Stimulated activated CD4-positive, alpha-beta T cell treated with anti-CD3 and anti-CD28 coated beads, TNF-alpha, amount 100 ng/mL, for 24 hours (primary cell): ENCODE measurements around the gene MYLK4.

Experiments used
- DNase-seq, 3 experiments: peaks; one replicate each; pipeline ENCODE4 v3.0.0-alpha.2; 2020; ENCODE audit warnings: low read depth in 3 of 3

The MYLK4 gene

DNA sequence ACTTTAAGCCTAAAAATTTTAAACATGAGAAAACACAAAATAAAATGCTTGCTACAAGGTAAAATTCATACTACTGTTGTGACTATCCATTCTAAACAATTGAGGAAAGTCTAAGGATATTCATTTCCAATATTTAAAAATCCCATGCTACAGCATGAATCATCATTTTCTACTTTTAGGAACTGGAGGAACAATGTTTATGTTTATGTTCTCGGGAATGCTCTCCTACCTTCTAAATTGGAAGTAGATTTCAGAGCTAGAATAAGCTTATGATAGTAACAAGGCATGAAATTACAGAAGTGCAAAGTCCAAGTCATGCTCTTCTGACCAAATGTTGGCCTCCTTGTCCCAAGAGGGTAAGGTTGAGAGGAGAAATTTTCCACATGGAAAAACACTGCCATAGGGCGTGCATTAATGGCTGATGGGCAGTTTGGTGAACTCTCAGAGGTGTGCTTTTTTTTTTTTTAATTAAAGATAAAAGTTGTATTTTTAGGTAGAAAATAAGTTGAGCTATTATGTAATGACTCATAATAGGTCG is 6.0 kb upstream of the MYLK4 start:
- no peak for DNase-seq

DNA sequence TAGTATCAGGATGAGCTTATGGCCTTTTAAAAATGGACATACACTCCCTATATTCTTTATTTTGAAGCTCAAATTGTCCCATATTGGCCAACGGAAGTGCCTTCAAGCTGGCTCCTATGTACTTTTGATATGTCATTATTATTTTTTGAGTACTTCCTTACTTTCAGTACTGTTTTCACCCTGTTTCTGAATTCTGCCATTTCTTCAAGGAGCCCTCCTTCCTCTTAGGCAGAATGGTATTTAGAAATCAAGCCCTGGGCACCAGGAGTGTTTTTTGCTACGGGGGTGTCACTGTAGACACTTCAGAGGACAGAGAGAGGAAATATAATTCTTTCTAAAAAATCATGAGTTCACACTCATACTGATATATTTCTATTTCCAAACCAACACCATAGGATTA is 5.5 kb upstream of the MYLK4 start:
- no peak for DNase-seq

DNA sequence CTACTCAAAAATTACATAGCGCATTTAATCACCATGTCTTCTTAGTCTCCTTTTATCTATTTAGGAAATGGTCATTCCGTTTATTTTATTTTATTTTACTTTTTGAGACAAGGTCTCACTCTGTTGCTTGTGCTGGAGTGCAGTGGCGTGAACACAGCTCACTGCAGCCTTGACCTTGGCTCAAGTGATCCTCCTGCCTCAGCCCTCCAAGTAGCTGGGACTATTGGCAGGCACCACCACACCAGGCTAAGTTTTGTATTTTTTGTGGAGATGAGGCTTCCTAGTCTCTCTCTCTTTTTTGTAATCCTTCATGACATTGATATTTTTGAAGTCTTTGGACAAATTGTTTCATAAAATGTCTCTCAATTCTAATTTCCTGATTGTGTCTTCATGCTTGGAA is 4.7 kb upstream of the MYLK4 start:
- DNase-seq, result no peak

DNA sequence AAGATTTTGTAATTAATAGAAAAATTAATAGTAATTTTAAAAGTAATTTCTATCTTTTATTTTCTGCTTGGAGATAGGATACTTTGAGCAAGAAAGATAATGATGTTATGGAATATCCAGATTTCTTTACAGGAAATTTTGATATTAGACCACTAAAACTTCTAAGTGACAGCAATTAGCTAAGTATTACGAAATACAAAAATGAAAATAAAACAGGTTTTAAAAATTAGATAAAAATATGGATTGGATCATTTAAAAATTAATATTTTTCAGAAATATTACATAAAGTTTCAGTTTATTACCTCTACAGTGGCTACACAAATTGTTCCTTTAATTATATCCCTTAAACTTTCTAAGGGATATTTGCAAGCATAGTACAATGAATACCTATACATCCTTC is 4.2 kb upstream of the MYLK4 start:
- no peak for DNase-seq

DNA sequence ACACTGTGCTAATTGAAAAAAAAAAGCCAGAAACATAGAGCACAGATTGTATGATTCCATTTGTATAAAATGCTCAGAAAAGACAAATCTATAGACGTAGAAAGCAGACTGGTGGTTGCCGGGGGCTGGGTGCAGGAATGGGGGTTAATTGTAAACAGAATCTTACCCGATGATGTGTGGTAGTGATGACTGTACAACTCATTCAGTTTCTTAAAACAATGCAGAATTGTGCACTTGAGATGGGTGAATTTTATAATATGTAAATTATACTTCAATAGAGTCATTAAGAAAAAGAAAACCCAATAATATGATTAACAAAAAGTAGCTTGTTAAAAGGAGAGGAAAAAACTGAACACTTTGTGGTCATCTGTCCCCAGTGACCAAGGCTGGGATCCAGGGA is 3.7 kb upstream of the MYLK4 start:
- DNase-seq, result no peak

DNA sequence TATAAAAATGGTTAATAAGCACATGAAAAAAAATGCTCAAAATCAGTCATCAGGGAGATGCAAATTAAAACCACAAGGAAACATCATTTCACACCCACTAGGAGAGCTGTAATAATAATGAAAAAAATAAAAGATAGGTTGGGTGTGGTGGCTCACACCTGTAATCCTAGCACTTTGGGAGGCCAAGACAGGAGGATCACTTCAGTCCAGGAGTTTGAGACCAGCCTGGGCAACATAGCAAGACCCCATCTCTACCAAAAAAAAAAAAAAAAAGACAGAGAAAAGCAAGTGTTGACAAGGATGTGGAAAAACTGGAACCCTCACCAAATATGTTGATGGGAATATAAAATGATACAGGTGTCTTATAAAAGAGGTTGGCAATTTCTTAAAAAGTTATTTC is 3.0 kb upstream of the MYLK4 start:
- DNase-seq, result no peak

DNA sequence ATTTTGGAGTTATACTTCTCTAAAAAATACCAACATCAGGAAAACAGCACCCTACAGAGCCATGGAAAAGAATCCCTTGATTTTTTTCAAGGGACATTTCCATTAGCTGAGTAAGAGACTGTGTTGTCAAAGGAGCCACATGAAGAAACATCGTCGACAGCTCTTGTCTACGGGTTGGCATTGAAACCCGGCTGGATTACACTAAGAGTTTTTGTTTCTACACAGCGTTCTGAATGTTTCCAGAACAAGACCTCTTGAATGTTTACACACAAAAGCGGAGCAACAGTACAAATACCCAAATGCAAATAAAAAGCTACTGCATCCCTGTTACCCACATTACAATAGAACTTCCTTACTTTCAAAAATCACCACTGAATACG is 2.4 kb upstream of the MYLK4 start:
- DNase-seq, result no peak

DNA sequence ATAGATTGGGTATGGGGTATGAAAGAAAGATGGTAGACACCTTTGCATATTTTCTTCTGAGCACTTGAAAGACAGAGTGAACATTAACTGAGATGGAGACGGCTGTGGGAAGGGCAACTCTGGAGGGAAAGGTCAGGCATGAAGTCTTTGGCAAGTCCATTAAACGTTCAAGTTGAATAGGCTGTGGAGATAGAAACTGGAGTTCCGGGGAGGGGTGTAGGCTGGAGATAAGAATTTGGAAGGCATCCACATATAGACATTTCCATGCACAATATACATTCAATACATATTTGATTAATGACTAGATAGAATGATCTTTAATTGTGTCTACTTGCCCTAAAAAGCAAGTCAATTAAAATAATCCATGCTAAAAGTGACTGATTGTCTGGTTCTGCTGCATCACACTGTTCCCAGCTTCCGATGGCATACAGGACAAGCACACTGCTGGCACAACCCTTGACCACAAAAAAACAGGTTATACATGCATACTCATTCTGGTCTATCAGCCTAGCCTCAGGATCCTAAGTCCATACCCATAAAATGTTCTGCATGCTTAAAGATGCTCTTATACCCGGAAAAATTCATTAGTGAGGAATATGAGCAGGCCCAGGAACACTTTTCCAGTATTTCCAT is 1.9 kb upstream of the MYLK4 start:
- DNase-seq, result no peak

DNA sequence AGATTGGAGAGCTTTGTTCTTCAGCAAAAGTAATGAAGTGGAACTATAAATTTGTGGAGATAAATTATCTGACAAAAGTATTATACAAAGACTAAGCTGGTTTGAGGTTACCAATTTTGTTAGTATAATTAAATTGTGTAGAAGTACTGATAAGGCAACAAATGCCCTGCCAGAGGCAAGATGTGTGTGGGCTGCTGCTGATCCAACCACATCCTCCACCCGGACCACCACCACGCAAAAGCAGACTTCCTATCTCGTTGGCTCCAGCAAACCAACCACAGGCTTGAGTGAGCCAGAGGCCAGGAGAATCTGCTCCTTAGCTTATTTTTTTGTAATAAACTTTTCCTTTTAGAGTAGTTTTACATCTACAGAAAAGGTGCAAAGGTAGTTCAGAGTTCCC is 1.1 kb upstream of the MYLK4 start:
- no peak for DNase-seq

DNA sequence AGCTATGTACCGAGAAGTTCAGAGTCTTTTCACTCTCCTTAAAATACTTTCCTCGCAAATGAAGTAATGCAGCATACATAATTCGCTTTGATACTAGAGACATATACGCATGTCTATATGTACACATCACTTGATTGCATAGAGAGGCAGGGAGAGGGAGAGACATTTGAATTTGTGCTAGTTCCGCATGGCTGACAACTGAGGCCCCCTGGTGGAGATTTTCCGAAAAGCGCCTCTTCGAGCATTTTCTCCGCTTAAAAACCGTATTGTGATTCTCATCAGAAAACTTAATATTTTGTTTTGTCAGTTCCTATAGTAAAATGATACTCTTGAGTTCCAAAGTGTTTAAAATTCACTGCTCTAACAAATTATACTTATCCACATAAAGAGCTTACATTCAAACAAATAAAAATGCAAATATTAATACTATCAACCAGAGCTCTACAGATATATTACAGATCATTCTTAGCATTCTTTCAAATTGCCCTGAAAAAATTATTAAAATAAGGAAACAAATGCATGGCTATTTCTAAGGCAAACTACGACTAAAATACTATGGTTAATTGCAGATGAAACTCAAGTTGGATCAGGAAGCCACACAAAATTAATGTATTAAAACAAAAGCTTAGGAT is 637 bp downstream of the MYLK4 start:
- peak; percentile 43 to 62 (median 54) for DNase-seq

DNA sequence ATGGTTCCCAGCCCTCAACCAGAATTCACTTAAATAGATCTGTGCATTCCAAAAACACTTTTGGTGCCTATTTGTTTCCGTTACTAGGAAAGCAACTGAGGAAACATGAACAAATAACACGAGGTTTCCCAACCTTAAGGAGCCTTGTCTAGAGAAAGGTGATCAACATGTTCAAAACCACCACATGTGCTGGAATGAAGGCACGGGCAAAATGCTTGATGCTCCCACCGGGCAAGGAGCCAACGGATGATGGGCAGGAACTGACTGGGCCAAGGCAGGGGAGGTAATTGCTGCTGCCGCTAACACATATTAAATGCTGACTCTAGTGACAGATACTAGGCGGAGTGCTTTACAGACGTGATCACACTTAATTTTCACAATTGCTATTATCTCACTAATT is 2.5 kb downstream of the MYLK4 start:
- no peak for DNase-seq

DNA sequence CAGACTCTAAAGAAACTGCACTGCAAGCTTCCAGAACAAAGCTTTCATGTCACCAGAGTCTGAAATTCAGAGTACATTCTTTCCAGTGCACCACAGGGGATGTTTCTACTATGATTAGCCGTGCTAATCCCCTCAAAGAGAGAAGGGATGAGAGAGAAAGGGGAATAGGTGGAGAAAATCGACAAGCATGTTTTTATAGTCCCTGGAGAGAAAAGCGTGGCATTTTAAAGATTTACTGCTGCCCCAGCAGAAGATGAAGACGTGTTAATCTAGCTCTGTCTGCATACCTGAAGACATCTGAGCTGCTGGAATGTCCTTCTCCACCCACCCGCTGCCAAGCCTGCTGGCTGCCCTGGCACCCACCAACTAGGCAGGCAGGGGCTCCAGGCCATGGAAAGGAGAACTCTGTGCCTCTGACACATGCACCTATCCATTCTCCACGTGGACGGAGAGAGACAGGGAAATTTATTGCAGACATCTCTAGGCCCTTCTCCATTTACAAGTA is 4.1 kb downstream of the MYLK4 start:
- no peak for DNase-seq

DNA sequence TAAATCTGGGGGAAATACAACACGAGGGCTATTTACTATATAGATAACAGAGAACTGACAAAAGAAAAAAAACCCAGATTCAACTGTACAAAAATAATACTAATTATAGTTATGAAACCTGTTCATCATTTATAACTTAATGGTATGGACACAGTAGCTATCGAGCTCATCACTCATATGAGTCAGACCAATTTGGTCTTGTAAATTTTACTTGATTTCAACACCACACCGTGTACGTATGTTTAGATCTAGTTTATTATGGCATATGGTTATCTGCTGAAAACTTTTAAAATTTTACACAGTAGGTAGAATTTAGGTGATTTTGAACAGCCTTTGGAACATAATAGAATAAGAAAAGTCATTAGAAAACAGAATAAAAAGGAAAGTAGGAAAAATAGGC is 5.5 kb downstream of the MYLK4 start:
- DNase-seq, result no peak

DNA sequence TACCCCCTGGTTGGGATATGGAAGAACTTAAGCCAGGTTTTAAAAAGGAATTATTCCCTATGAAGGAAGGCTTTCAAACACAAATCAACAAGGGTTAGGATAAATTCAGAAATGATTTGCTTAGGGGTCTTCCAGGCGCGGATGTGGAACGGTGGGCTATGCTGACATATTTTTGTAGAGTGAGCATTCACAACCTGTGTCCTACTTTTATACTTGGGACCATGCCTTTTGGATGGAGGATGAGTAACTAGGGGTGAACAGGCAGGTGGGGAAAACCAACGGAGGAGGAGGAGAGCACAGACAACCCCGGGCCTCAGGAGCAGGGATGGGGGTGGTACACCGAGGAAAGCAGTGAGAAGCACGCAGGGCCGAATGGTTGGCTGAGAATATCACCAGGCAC is 5.9 kb downstream of the MYLK4 start:
- DNase-seq, result no peak

DNA sequence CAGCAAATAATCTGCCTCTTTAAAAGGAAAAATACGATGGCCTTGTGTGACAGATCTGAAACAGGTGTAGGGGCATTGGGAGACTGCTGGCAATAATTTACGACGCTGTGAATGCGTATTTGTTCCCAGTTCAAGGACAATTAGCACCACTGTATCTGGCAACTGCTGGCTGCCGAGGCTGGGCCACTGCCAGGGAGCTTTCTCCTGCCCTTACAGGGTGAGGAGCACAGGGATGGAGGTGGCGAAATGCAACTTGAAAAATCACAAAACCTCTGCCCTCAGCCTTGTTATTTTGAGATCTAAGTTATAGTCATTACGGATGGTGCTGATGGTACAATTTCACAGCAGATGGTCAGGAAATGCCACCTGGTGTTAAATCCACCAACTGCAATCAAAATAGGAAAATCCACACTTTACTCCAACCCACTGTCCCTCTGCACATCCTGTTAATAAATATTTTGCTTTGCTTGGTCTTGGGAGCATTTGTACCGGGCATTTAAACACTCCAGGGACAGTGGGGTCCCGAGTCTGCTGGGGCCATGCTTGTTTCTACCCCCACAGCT is 6.4 kb downstream of the MYLK4 start:
- DNase-seq, result no peak

DNA sequence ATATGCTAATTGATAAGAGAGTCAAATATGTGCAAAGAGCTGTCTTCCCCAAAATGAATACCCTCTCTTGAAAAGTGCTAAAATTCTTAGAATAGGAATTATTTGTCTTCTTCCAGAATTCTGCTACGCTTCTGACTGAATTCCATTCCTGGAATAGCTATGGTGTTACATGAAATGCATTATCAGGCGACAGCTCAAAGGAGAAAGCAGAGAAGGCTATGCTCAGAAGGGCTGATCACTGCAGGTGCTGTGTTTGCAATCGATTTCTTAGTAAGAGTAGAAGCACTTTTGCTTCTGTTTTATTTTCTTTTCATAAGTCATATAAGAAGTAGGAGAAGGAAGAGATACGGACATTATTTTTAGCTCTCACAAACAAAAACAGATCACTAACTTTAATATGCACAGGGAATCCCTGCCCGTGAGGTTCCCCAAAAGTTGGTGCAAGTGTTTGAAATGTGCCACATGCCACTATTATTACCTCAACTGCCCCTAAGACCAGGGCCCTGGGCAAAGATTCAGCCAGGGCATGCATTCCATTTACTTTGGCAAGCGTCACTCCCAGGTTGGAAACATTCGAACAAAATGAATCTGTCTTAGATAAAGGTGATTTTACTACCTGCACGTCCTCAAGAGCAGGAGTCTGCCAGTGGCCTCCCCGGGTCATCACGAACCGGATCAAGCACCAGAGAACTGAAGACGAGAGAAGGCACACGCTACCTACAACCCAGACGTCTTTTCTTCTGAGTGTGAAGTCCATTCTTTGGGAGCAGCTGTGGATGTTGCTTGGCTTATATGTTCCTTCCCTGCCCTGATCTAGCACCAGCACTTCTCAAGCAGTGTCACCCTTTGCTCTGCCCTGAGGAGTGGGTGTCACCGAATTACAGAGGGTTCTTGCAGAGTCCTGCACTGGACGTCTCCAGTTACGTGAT is 7.2 kb downstream of the MYLK4 start:
- no peak for DNase-seq

DNA sequence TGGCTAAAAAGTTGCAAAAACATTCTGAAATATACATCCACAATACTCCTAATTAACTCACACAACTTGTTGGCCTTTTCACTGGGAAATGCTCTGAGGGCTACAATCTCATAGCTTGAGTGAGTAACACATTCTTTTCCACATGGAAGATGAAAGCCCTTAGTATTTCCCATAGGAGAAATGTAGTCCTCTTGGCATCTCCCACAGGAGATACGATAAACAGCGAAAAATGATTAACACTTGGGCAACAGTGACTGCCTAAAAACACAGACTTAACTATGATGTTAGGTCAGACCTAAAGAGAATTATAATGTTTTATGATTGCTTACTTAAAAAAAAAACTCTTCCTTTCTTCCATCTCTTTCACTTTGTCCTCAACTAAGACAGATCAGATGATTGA is 9.0 kb downstream of the MYLK4 start:
- DNase-seq, result no peak

DNA sequence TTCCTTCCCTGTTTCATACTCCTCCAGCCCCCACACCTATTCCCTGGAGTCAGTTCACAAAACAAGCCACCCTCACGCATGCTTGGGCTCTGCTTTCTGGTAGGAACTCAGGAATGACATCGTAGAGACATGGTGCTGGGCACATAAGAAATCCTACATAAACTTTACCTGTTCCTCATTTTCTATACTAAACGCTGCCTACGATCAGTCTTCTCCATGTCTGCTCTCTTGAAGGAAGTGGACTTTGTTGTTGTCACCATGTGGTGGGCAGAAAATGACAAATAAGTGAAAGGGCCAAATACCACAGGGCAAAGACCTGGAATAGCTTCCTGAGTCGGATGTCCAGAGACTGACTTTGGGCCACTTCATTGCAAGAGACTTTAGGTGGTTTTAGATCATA is 10.1 kb downstream of the MYLK4 start:
- DNase-seq, result no peak

DNA sequence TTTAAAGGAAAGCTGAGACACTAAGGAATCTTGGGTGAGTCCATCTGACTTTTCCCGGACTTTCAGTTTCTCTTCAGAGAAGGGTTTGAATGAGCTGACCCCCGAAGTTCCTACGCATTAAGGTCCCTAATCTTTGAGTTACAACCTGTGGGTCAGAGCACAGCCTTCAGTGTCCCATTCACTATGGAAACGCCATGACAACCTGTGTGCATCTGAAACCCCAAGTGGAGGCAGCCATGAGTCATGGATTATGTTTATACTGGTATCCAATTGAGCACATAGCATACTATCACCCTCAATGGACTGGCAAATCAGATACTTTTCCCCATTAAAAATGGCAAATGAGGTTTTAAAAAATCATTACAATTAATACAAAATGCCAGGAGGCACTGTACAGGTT is 11.4 kb downstream of the MYLK4 start:
- no peak for DNase-seq

DNA sequence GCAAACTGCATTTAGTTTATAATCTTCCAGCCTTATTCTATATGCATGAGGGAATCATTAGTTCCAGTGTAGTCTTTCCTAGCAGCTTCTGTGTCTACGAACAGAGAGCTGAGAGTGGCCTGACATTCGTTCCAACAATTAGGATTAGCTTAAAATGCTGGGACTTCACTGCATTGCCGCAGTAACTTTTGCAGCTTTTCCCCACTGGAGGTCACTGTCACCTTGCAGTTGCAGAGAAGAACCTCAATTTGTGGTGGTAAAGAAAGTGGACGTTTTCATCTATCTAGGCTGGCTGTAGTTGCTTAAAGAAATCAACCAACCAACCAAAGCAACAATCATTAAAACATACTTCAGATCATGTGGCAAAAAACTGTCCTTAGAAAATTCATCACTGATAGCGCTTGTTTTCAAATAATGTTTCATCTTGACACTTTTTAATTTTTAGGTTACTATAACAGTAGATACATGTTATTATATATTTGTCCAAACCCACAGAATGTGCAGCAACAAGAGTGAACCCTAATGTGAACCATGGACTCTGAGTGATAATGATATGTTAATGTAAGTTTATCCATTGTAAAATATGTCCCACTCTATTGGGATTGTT is 12.2 kb downstream of the MYLK4 start:
- peak in 1 of 3 experiments; percentile 34 for DNase-seq

DNA sequence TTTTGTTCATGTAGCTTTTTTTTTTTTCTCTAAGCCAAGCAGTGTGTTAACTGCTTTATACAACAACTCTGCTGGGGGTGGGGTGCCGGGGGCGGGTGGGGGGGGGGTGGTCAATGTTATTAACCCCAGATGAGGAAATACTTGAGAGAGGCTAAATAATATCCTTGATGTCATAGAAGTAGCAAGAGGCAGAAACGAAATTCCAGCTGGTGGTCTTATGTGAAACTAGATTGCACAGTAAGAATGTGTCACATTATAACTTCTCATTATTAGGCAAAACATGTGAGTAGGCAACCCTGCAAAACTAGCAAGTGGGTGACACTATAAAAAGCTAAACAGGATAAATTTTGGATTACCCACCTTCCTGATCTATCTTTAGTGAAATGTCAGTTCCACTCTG is 12.8 kb downstream of the MYLK4 start:
- no peak for DNase-seq
